NCI-H1436 (cell line): ENCODE results near the gene LCP2.
"Not testable (repeated sequence)": the region's sequence is repeated elsewhere in the genome, so short reads cannot be mapped to it uniquely, and the experiment has no call there.

Experiments used
- DNase-seq: peaks from one replicate; lab custom pipeline; 2025; lab: John Stamatoyannopoulos, UW

Gene LCP2

DNA sequence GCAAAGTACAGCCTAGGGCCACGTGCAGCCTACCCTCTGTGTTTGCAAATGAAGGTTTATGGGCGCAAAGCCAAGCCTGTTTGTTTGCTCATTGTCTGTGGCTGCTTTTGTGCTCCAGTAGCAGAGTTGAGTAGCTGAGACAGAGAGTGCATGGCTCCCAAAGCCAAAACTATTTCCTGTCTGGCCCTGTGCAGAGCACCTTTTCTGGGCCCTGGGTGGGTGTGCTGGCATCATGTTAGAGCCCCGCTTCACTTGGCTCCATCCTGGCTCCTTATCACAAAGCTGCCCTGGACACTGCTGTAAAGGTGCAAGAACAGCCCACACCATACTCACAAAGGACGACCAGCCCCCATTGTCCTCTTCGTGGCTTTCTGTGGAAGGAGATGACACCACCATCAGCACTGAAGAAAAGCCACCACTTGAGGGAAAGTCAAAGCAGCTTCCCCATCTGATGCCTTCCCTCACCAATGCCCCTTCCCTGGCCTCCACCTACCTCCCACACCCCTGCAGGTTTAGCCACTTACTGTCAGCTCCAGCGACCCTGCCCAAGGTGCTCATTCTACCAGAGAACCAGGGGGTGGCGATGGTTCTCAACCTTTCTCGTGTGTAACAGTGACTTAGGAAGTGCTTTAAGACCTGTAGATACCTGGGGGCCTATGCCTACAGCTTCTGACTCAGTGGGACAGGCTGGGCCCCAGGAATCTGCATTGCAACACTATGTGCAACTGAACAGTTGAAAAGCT, 23.4 kb downstream of the LCP2 start:
- no peak for DNase-seq

DNA sequence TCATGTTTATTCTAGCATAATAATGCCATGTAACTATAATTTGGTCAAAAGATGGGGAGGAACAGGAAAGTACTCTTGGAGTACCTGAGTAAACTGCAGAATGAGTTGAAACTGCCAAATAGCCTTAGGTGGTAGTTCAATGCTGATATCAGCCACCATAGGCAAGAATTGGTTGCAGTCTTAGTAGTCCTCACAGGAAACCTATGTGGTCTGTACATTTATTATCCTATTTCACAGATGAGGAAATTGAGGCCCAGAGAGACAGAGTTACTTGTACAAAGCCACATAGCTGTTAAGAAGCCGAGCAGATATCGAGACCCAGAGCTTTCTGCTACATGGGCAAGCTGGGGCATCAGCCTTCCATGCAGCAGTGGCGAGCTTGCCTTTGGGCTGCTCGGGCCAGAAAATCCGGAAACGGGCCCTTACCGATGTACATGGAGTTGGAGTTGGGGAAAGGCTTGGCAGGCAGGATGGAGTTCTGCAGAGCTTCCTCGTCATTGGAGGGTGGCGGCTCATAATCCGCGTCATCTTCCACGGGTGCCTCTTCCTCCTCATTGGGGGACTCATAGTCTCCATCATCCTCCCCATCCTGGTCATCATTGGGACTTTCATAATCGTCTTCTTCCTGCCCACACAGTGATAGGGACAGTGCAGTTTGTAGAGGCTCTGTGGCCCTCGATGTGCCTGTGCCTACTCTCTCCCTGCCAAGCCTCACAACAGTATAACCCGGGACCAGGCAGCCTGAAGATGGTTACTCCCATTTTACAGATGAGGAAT, 27.1 kb downstream of the LCP2 start:
- DNase-seq, result no peak

DNA sequence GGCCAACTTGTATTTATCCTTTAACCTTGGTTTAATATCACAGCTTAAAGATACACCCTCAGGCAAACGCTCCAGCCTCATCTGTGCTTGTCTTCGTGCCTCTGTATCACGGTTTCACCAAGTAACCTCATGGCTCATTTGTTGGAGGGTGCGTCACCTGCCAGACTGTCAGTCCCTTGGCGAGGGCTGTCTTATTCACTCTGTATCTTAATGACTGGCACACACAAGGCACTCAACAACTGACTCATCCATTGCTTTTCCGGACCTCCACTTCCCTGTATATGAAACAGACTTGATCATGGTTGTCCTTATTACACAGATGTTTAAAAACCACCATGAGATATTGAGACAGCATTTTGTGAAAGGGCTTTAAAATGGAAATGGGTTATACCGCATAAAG, 28.0 kb downstream of the LCP2 start:
- DNase-seq, result no peak

DNA sequence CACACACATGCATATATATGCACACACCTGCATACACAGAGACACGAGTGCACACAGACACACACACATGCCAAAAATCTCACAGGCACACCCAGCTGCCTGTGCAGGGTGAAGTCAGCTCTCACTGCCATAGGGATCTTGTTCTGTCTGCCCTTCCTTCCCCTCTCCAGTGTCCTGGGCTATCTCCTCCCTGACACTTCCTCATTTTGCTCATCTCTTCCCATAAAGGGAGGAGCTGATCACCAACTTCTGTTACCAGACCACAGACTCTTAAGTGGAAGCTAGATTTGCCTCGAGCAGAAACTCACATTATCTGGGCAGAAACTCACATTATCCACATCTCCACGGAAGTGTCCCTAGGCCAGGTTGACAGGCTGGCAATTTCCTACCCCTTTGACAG, 28.7 kb downstream of the LCP2 start:
- DNase-seq, result no peak

DNA sequence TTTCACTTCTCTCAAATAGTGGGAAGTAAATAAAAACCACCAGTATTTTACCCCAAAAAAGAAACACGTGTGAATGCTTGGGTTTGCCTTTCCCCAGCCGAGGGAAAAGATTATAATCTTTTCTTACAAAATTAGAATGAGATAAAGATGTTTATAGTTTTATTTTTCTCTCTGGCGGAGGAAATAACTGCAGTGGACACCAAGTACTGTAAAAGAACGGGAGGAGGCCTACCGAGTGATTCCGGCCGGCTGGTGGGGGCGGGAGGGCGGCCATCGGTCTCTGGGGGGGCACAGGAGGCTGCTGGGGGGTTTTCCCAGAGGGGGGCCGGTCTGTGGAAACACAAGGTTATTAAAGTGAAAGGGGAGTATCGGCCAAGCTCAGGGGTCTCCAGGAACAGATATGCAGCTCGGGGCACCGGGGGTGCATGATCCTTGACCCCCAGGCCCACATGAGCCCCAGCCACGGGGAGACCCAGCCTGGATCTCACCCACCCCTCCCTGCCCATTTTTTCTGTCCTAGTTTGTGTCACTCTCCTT, 29.4 kb downstream of the LCP2 start:
- DNase-seq, result no peak

DNA sequence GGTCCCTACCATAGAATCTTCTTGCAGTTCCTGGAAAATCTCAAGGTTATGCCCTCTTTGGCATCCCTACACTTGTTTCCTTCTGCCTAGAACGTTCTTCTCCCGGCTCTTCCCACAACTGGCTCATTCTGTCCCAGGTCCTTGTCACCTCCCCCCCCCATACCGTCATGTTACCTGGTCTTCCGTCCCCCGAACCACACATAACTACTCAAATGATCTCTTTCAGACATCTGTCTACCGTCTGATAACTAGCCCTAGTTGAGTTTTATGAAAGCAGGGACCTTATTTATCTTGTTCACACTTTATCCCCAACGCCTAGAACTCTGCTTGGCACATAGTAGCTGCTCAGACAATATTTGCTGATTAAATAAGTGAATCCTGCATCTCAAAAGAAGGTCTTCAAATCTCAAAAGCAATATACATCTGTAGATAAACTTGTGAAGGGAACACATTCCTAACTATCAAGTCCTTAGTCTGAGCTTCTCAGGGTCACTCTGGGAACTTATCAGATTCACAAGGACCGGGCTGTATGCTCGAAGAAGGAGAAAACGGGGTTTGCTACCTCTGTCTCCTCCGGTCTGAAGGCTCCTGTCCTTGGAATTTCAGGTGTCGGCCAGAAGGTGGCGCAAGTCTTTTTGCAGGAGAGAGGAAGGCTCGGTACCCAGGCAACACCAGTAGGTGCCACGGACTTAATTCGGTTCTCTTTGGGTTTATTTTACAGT, 30.0 kb downstream of the LCP2 start:
- DNase-seq, result peak; percentile 28

DNA sequence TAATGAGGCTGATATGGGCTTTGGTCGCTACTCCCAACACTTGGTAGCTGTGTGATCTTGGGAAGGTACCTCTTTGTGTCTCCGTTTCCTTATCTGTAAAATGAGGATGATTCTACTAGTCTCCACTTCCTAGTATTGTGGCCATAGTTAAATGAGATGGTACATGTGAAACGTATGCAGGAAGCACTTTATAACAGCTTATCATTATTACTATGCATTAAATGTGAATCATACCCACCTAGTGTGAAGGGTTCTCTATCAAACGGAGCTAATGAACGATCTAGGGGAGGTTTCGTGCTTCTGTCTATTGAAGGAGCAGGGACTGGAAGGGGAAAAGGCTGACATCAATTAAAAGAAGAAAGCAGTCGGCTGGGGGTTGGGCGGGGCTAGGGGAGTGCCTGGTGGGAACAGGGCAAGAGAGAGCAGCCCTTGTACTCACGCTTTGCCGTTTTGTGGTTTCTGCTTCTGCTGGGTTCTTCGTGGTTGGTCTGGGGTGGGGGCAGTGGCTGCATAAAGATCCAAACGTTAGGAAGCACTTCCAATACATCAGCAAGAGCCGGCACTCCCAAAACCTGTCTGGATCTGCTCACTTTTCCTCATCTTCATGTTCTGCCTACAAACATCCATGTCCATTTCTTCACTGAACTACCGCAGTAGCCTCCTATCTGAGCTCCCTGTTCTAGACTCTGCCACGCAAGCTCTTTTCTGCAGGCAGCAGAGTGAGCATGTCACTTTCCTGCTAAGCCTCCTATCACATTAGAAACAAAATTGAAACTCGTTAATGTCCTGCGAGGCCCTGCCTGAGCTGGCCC, 30.8 kb downstream of the LCP2 start:
- no peak for DNase-seq

DNA sequence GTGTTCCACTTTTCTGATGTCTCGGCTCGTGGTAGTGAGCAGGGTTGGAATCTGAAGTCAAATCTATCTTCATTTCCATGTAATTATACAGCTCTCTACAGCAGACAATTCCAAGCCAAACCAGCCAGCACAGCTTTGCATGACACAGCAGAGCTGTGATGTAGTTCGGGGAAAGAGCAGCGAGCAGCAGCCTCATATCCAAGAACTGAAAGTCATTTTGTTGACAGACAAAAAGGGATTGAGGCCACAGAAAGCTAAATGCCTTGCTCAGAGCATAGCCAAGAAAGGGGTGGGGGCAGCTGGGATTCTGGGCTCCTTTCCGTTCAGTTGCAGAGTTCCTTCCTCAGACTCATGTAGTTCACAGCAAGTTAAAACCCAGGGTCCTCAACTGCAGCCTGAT, 32.1 kb downstream of the LCP2 start:
- no peak for DNase-seq

DNA sequence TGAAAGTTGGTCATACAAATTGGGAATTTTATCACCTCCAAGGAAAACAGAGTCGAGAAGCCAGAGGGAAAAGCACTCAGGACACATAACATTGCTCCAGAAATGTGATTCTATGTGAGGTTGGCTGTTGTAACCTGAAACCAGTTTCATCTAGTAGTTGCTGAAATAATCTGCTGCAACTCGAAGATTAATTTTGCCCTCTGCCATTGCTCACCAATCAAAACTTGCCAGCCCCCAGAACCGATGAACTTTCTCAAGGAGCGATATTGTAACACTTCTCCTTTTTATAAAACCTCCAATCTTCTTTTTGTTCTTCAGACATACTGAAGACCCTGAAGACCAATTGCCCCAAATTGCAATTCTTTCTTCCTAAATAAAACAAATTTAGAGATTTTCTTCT, 33.7 kb downstream of the LCP2 start:
- DNase-seq, result no peak

DNA sequence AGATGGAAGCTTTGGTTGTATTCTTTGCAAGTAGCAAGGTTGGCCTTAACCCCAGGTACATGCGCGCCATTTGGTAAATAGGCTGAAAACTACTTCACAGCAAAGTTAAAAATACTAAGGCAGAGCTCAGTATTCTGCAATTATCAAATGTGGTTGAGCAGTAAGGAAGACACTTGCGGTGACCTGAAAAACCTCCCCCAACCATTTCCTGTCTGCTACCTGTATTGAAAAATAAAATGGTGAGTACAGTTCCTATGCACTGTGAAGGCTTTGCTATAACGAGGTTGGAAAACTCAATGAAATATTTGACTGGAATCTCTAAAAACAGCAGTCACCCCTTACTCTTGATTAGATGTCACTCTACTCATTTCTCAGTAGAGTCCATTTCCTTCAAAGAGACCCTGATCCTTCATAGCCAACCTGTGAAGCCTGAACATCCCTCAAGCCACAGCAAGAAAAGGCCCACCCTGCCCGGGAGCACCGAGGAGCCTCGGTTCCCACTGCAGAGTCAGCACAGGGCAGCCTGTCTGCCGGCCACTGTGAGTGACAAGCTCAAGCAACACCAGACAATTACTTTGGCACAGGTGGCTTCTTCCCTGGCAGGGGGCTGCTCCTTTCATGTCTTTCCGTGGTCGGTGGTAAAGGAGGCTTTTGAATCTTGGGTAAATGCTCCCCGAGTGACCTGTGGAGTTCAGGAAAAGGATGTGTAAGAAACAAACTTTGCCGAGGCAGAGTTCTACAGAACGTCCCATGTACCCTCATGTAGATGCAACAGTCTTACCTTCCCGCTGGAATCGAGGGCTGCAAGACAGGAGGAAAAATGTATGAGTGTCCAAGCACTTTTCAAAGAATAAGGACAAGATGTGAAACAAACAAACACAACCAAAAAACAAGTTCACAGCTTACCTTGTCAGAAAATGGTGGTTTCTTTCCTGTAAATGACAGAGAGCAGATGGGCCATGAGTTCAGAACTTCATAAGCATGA, 35.2 kb downstream of the LCP2 start:
- DNase-seq, result no peak

DNA sequence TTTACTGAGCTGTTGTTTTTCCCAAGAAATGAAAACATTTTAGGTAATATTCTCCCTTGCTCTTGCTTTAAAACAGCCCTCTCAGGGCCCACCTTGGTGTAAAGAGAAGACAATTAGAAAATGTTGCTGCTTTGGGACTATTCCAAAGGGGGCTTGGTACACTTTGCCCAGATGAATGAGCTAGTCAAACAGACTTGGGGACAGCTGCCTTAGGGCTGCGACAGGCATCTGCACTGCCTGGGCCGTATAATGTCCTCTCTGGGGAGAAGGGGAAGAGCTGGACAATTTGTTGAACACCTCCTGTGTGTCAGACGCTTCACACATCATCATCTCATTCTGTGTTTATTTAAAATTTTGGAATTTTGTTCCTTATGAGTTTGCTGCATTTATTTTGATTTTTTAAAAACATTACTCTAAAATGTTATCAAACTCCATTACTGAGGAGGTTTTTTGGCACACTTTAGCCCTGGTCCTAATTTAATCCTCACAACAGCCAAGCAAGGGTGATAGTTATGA, 36.0 kb downstream of the LCP2 start:
- no peak for DNase-seq

DNA sequence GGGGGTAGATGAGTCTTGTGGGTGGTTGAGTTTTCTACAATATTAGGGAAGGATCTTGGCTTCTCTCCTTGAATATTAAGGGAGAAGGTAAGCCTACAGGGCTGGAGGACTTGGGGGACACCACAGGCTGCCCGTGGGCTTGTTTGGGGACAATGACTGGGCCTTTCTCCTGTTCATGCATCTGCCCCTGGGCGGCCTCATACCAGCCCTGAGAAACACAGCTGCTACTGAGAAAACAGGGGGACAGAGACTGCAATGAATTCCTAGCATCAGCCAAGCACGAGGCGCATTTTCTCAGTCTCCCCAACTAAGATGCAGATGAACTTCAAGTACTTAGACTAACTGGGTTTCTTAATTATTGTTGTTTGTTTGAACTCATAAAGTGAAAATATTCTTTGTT, 40.2 kb downstream of the LCP2 start:
- DNase-seq, result no peak

DNA sequence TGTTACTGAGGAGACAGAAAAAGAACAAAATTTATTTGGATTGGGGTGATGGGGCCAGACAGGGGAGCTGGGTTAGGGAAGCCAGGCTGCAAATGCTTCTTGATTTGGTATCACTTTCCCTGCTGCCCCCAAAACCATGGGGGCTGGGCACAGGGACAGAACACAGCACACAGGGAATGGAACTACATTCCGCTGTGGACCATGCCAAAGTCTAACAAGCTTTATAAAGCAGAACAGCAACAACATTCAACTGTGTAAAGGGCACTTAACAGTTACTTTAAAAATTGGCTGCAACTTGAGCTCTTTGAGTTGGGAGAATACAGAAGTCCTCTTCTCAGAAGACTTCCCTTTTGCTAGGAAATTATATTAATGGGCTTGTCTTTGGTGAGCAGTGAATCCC, 41.0 kb downstream of the LCP2 start:
- DNase-seq, result no peak

DNA sequence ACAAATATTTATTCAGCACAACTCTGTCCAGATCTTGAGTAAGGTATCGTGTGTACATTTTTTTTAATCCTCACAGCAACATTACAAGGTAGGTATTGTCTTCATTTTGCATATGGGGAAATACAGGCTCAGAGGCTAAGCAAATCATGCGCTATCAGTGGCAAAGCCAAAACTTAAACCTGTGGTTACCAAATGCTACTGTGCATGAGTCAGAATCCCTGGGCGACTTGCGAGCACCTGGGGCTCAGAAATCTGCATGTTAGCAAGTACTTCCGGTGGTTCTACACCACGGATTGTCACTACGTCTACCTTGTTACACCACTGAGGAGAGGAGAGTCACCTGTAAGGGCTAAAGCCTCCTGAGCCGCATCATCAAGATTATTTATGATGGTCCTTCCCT, 43.5 kb downstream of the LCP2 start:
- DNase-seq, result no peak

DNA sequence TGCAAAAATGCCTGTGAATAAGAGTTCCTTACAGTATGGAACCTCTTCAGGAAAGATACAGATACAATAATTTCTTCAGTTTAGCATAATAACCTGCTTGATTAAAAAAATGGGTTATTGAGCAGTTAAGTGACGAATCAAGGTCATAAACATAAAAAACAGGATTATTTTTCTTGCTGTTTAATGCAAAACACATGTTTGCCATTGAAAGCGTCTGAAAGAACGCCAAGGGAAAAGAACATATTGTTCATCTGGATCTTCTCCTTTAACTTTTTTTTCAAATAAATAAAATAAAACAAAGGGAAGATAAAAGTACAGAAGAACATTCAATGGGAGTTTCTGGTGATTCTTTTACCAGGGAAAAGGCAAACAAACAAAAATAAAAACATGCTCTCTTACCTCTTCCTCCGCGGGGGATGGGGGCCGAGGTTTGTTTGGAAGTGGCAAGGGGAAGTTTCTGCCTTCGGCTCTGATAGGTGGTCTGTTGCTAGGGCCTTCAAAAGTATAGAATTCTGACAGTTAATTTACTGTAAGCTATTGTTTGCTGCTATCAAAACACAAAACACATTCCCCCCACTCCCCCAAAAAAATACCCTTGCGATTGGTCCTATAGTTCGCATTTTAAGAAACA, 44.7 kb downstream of the LCP2 start:
- DNase-seq, result no peak

DNA sequence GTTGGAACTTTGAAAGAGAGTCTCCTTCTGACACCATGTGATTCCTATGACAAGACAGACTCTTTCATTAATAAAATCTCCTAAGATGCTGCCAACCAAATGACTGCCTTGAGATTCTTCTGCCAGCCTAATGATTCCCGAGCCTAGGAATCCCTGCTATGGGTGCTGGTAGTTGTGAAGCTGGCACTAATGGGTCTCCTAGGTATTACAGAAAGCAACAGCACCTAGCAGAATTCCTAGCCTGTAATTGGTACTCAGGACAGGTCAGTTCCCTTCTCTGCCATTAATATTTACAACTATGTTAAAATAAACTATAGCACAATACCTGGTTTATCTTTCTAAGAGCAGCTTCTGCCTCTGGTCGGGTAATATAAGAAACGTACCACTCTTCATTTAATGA, 45.5 kb downstream of the LCP2 start:
- no peak for DNase-seq

DNA sequence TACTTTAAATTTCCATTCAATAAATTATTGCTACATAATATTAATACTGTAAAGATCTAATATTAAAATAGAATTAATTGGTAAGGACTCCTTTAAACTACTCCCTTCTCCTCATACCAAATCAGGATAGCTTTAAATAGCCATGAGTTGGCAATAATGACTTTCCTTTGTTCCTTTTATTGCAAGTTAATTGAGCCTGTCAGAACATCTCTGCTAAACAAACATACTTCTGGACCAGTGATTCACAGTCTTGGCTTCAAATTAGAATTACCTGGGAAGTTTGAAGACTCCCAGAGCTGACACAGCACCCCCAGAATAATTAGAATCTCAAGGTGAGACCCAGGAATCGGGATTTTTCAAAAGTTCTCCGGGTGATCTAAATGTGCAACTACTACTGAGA, 46.1 kb downstream of the LCP2 start:
- no peak for DNase-seq

DNA sequence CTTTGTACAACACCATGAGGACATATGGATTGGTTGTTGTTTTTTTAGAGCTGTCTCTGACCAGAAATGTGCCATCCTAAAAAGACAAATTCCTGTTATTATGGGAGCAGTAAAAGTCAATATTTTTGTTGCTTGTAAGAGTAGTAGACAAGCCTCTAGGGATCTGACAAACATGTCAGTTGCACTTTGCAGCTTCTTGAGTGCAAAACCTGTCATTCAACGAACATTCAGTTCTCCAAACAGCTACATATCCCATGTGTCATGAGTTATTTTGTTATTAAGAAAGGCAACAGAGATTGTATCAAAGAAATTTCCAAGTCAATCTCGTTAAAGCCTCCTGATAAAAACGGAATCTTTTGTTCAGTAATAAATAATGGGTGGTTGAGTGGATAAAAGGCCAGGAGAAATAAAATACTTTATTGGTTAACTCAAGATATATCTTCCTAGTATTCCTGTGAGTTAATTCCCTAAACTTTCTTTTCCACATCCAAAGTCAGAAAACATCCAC, 46.7 kb downstream of the LCP2 start:
- no peak for DNase-seq

DNA sequence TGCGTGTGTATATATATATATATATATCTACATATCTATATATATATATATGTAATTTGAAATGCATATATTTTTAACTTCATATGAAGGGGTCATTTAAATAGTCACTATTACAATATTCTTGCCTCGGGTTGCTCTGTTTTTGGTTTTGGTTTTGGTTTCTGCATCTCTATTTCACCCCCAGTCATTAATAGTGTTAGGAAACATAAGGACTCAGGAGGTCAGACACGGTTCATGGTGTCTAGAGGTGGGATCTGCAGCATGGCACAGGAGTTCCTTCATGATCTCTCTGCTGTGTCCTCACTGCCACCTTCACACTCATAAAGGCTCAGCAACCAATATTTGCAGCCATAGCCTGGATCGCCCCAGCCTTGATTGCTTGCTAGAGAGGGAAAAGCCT, 48.2 kb downstream of the LCP2 start:
- DNase-seq, result no peak

DNA sequence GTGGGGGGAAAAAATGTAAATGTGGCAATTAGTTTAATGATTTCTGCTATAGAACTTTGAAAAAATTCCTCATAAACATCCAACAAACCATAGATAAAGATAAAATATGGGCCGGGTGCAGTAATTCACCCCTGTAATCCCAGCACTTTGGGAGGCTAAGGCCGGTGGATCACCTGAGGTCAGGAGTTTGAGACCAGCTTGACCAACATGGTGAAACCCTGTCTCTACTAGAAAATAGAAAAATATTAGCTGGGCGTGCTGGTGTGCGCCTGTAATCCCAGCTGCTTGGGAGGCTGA, 48.7 kb downstream of the LCP2 start:
- DNase-seq, result not testable (repeated sequence)
